HepG2 (cell line): Measurements from ENCODE around the gene BLOC1S4. TPM values are rescaled to one million over a fixed set of nuclear protein-coding genes. Genes with fewer than 3 reads are reported as not detected.
A peak's percentile ranks its signal among the peaks of the same experiment; 100 is the strongest.

Experiments
- ATAC-seq: fragments of 200-7000 bp; cut with Tn5 transposase; 3 replicates; pipeline ENCODE4 v1.9.1; 2020; ENCODE audit warnings: mild to moderate bottlenecking, moderate library complexity
- BruUV-seq: library from RNA; stranded (reverse); fragments of 400-500 nt; replicated peaks from 2 replicates; lab custom pipeline; 2021; lab: Mats Ljungman, UMichigan
- CTCF ChIA-PET: fragments of 300-600 bp; formaldehyde crosslinking; extraction: SDS; loops from one replicate; lab custom pipeline; 2021; ENCODE audit warnings: low total read pairs, inconsistent platforms, low intra/inter-chr PET ratio; lab: Yijun Ruan, JAX
- POLR2A ChIA-PET: fragments of 350-600 bp; sonication (Branson Sonifier 250); formaldehyde crosslinking; loops from one replicate; lab custom pipeline; 2020; ENCODE audit warnings: antibody characterized with exemption, inconsistent platforms; lab: Yijun Ruan, JAX
- DNase-seq: peaks from one replicate; pipeline ENCODE4 v3.0.0-alpha.2; 2015; ENCODE audit warnings: low spot score
- FAIRE-seq: peaks from 3 replicates; lab custom pipeline; 2011; peaks lifted over from hg19 to GRCh38; lab: Jason Lieb, UNC
- H2AFZ ChIP-seq: one replicate; pipeline ENCODE4 v1.6.1; 2011; ENCODE audit warnings: low read length, inconsistent platforms
- H3K27ac ChIP-seq: fragments of 300-600 bp; 3 replicates; pipeline ENCODE4 v1.8.0; 2011; ENCODE audit warnings: mixed run types, mild to moderate bottlenecking, mixed read lengths, low read length, inconsistent platforms; ENCODE audit not compliant: insufficient read depth; ENCODE audit errors: extremely low read length
- H3K27me3 ChIP-seq, 2 experiments: fragments of 200-600 bp in 1 of 2; 2 replicates in 1 of 2; 3 replicates in 1 of 2; pipeline versions ENCODE4 v1.6.0 to v1.8.0; 2011; ENCODE audit warnings: low read length in 2 of 2, mild to moderate bottlenecking in 2 of 2, moderate library complexity in 2 of 2, inconsistent platforms in 1 of 2; ENCODE audit not compliant: insufficient read depth in 2 of 2, control insufficient read depth in 1 of 2
- H3K36me3 ChIP-seq, 2 experiments: fragments of 200-600 bp in 1 of 2; replicated peaks in 1 of 2; 2 replicates in 1 of 2; 3 replicates in 1 of 2; pipeline versions ENCODE4 v1.5.1 to v1.8.0; 2011; ENCODE audit warnings: low read length in 2 of 2, inconsistent platforms in 1 of 2; ENCODE audit not compliant: insufficient read depth in 2 of 2, control insufficient read depth in 1 of 2
- H3K4me1 ChIP-seq: 2 replicates; pipeline ENCODE4 v1.5.1; 2012; ENCODE audit warnings: low read length, inconsistent platforms; ENCODE audit not compliant: insufficient read depth
- H3K4me2 ChIP-seq: 2 replicates; pipeline ENCODE4 v1.6.0; 2011; ENCODE audit warnings: low read depth, low read length, inconsistent platforms
- H3K4me3 ChIP-seq, 3 experiments: fragments of 200-600 bp in 1 of 3; sonication (generic), shearing (Covaris generic) in 1 of 3; replicated peaks in 1 of 3; 2 replicates each; pipeline ENCODE4 v1.5.1; 2011 to 2016; ENCODE audit warnings: low read length in 3 of 3, inconsistent platforms in 2 of 3, low read depth in 2 of 3, mild to moderate bottlenecking in 2 of 3, control low read depth in 1 of 3, mixed read lengths in 1 of 3; ENCODE audit not compliant: insufficient read depth in 1 of 3
- H3K79me2 ChIP-seq: one replicate; pipeline ENCODE4 v1.6.1; 2011; ENCODE audit warnings: low read length, inconsistent platforms; ENCODE audit not compliant: insufficient read depth
- H3K9ac ChIP-seq: 2 replicates; pipeline ENCODE4 v1.6.0; 2011; ENCODE audit warnings: mild to moderate bottlenecking, low read depth, low read length, inconsistent platforms; ENCODE audit not compliant: insufficient read depth
- H3K9me3 ChIP-seq: 2 replicates; pipeline ENCODE4 v1.5.1; 2012; ENCODE audit warnings: mild to moderate bottlenecking, low read length
- H4K20me1 ChIP-seq: 2 replicates; pipeline ENCODE4 v1.6.0; 2011; ENCODE audit warnings: inconsistent platforms, mild to moderate bottlenecking, low read length, moderate library complexity; ENCODE audit not compliant: insufficient read depth
- DRAP1 ChIP-seq: IDR thresholded peaks from 2 replicates; pipeline ENCODE4 v1.6.1; 2016; ENCODE audit warnings: missing genetic modification reagents, missing compliant biosample characterization
- FOXA1 ChIP-seq, 2 experiments: fragments of 450-650 bp in 1 of 2; sonication (generic) in 1 of 2; formaldehyde crosslinking in 1 of 2; IDR thresholded peaks; 2 replicates each; pipeline versions ENCODE4 v1.4.0 to v1.6.1; 2016 to 2020; ENCODE audit warnings: missing genetic modification reagents in 1 of 2
- FOXK2 ChIP-seq: fragments of 450-650 bp; IDR thresholded peaks from 2 replicates; pipeline ENCODE4 v1.6.1; 2016
- MTF1 ChIP-seq: sonication (generic); formaldehyde crosslinking; IDR thresholded peaks from 2 replicates; pipeline ENCODE4 v1.5.0; 2020; ENCODE audit warnings: missing genetic modification reagents
- NFYB ChIP-seq: sonication (generic); formaldehyde crosslinking; IDR thresholded peaks from 2 replicates; pipeline ENCODE4 v1.4.0; 2020; ENCODE audit warnings: missing genetic modification reagents
- NKX3-1 ChIP-seq: sonication (generic); formaldehyde crosslinking; IDR thresholded peaks from 2 replicates; pipeline ENCODE4 v1.5.0; 2020; ENCODE audit warnings: missing genetic modification reagents
- RBFOX2 ChIP-seq: fragments of 200-400 bp; formaldehyde crosslinking; IDR thresholded peaks from 2 replicates; pipeline ENCODE4 v1.6.1; 2017; ENCODE audit warnings: low read depth, mild to moderate bottlenecking, low read length
- RFX1 ChIP-seq: fragments of 450-650 bp; IDR thresholded peaks from 2 replicates; pipeline ENCODE4 v1.6.1; 2017
- SALL1 ChIP-seq: sonication (generic); formaldehyde crosslinking; IDR thresholded peaks from 2 replicates; pipeline ENCODE4 v1.8.0; 2022; ENCODE audit warnings: mild to moderate bottlenecking, missing genetic modification reagents
- SNAI1 ChIP-seq: sonication (generic); formaldehyde crosslinking; IDR thresholded peaks from 2 replicates; pipeline ENCODE4 v1.5.0; 2020; ENCODE audit warnings: mild to moderate bottlenecking, missing genetic modification reagents, borderline replicate concordance
- ZEB1 ChIP-seq: IDR thresholded peaks from 2 replicates; pipeline ENCODE4 v1.6.1; 2012; ENCODE audit warnings: mild to moderate bottlenecking, low read depth, inconsistent platforms; ENCODE audit not compliant: insufficient replicate concordance
- ZNF101 ChIP-seq: sonication (generic); formaldehyde crosslinking; IDR thresholded peaks from 2 replicates; pipeline ENCODE4 v1.4.0; 2020; ENCODE audit warnings: mild to moderate bottlenecking, low read depth, missing genetic modification reagents, borderline replicate concordance
- ZNF18 ChIP-seq: sonication (generic); formaldehyde crosslinking; IDR thresholded peaks from 2 replicates; pipeline ENCODE4 v1.8.0; 2022; ENCODE audit warnings: mild to moderate bottlenecking, missing genetic modification reagents; ENCODE audit not compliant: insufficient replicate concordance
- ZNF180 ChIP-seq: sonication (generic); formaldehyde crosslinking; IDR thresholded peaks from 2 replicates; pipeline ENCODE4 v1.4.0; 2020; ENCODE audit warnings: low read depth, missing genetic modification reagents, borderline replicate concordance
- ZNF292 ChIP-seq: sonication (generic); formaldehyde crosslinking; IDR thresholded peaks from 2 replicates; pipeline ENCODE4 v1.8.1; 2022; ENCODE audit warnings: mild to moderate bottlenecking, low read depth, missing genetic modification reagents, borderline replicate concordance
- ZNF34 ChIP-seq: sonication (generic); formaldehyde crosslinking; IDR thresholded peaks from 2 replicates; pipeline ENCODE4 v1.4.0; 2020; ENCODE audit warnings: mild to moderate bottlenecking, missing genetic modification reagents, borderline replicate concordance
- ZNF431 ChIP-seq: sonication (generic); formaldehyde crosslinking; IDR thresholded peaks from 2 replicates; pipeline ENCODE4 v1.9.0; 2022; ENCODE audit warnings: missing genetic modification reagents, low read depth, mild to moderate bottlenecking, borderline replicate concordance
- ZNF577 ChIP-seq: sonication (generic); formaldehyde crosslinking; IDR thresholded peaks from 2 replicates; pipeline ENCODE4 v1.4.0; 2020; ENCODE audit warnings: mild to moderate bottlenecking, low read depth, missing genetic modification reagents, borderline replicate concordance
- ZNF614 ChIP-seq: IDR thresholded peaks from 2 replicates; pipeline ENCODE4 v1.6.1; 2018; ENCODE audit warnings: missing biosample characterization, missing genetic modification reagents, inconsistent platforms, borderline replicate concordance
- ZNF672 ChIP-seq: sonication (generic); formaldehyde crosslinking; IDR thresholded peaks from 2 replicates; pipeline ENCODE4 v1.8.1; 2022; ENCODE audit warnings: missing genetic modification reagents
- ZNF776 ChIP-seq: sonication (generic); formaldehyde crosslinking; IDR thresholded peaks from 2 replicates; pipeline ENCODE4 v1.4.0; 2020; ENCODE audit warnings: mild to moderate bottlenecking, missing genetic modification reagents
- ZNF878 ChIP-seq: sonication (generic); formaldehyde crosslinking; IDR thresholded peaks from 2 replicates; pipeline ENCODE4 v1.8.1; 2023; ENCODE audit warnings: mild to moderate bottlenecking, missing genetic modification reagents, moderate library complexity
- WGBS: methylation state at CpG from one replicate; pipeline ENCODE4 v1.1.6; 2017; ENCODE audit warnings: low lambda C conversion rate; 5-methylcytosine and 5-hydroxymethylcytosine counted together
- in situ Hi-C: cut with HindIII; loops from 2 replicates; pipeline ENCODE4 v1.10.0; 2017; ENCODE audit warnings: low pct_unique_long_range_greater_than_20kb; ENCODE audit not compliant: extremely low pct_ligation_motif_present
- intact Hi-C: fragments of 100-400 bp; cut with micrococcal nuclease; formaldehyde crosslinking; loops from one replicate; pipeline ENCODE4 v1.10.0; 2022; ENCODE audit not compliant: unreplicated experiment
- polyA plus RNA-seq, 8 experiments: library from polyadenylated mRNA; depleted of rRNA in 3 of 8; stranded (reverse) in 7 of 8; unstranded in 1 of 8; fragments of >200 nt; fragmentation: Illumina TruSeq in 4 of 8; extraction: Trizol in 4 of 8; gene quantifications; 2 replicates each; pipeline versions ENCODE4 v1.2.1 to v1.2.3, GENCODE V29; 2011 to 2016; ENCODE audit warnings: low read depth in 4 of 8, missing spikeins in 1 of 8, mixed read lengths in 1 of 8; ENCODE audit not compliant: insufficient read depth in 1 of 8
- total RNA-seq, 5 experiments: library from RNA; depleted of rRNA; stranded (reverse); fragments of >200 nt; fragmentation: Illumina TruSeq; extraction: Trizol; gene quantifications; 2 replicates each; pipeline ENCODE4 v1.2.3, GENCODE V29; 2016; ENCODE audit warnings: low read depth in 1 of 5

Gene BLOC1S4
- total and polyA plus RNA-seq, 2 of the 13 experiments (the other 11 are each of a cell fraction or from before 2014, with no cell fraction given), result 15.5 to 20.9 TPM

DNA sequence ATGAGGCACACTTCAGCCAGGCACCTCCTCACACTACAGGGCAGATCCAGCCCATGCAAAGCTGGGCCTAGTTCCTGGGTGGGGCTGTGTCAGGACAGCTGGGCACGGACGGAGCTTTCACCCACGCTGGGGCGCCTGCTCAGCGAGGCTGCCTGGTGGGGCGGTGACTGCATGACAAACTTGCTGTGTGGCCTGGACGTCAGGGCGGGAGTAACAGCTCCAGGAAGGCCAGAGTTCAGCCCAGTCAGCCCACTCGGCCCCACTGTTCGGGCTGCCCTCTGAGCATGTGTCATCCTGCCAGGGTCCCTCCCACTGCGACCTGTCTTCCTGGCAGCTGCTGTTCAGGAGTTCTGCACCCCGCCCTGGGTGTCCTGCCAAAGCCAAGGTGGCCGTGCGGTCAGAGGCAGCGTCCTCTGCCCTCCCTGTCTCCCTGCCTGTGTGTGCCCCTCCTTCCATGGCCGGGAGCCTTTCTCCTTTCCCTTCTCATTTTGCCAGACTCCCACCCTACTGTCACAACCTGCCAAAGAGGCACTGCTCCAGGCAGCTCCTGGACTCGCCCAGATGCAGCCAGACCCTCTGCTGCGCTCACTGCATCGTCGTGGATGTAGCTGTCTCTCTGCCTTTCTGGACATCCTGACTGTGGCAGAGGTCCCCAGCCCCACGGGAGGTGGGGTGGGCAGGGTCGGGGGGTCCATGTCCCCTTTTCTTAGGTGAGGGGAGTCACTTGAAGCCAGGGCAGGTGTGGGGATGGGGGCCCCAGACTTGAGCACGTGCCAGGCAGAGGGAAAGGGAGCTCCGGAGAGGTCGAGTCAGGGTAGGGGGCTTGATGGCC, 33.6 kb downstream of the BLOC1S4 start:
- Histone ChIP-seq H3K4me3 (peak overlapping the region; percentile 58 to 74 (median 63)), H4K20me1 (no peaks in the 10 kb centered on the region), H2AFZ (no peak overlapping the region), H3K9ac (peak overlapping the region; percentile 68), H3K27ac (peak overlapping the region; percentile 83), H3K79me2 (no peaks in the 10 kb centered on the region), H3K4me1 (peaks cover 89% of the 10 kb centered on the region), H3K4me2 (peak overlapping the region; percentile 99), H3K36me3 (no peaks in the 10 kb centered on the region), H3K27me3 (no peaks in the 10 kb centered on the region; a peak in 1 of 5 replicates), H3K9me3 (no peaks in the 10 kb centered on the region)
- FAIRE-seq (peak; percentile 99), DNase-seq (peak; percentile 91), ATAC-seq (peak; percentile 88)
- ChIA-PET CTCF (no interaction called here), POLR2A (interaction anchor here (0.5 to 9.9 kb wide), 17 partner anchors 15 to 162 kb away, joined by 3 to 207 read pairs (median 4); partner anchors contain the start of gene MRFAP1L1)
- WGBS, result 2% methylated on average over 12 of the region's 25 CpGs
- intact Hi-C loops, result no loop called here
- BruUV-seq, result no TSS peak
- in situ Hi-C loops, result no loop called here
- TF ChIP-seq ZEB1 (no peak), NFYB (peak; percentile 15; the same call in 1 of the 2 replicates), ZNF878 (CRISPR knock-in tag) (peak; percentile 86), MTF1 (no peak), NKX3-1 (CRISPR knock-in tag) (peak; percentile 84), ZNF101 (CRISPR knock-in tag) (no peak), ZNF776 (CRISPR knock-in tag) (no peak), ZNF180 (CRISPR knock-in tag) (peak; percentile 42; the same call in 1 of the 2 replicates), ZNF431 (CRISPR knock-in tag) (0 out of 2 replicates have a peak, but pooled peaks have one; percentile 67), ZNF672 (CRISPR knock-in tag) (no peak), ZNF577 (CRISPR knock-in tag) (no peak), ZNF34 (no peak), FOXA1 (IDR thresholded peaks at IDR 0.05) (no peak), FOXA1 (CRISPR knock-in tag; IDR thresholded peaks at IDR 0.05) (peak; percentile 55), ZNF614 (no peak), RBFOX2 (peak; percentile 78), RFX1 (no peak), FOXK2 (no peak), DRAP1 (CRISPR knock-in tag) (peak; percentile 81), SNAI1 (CRISPR knock-in tag) (no peak), SALL1 (peak; percentile 95), ZNF18 (CRISPR knock-in tag) (peak; percentile 50), ZNF292 (CRISPR knock-in tag) (peak; percentile 100)
